Mesothelial cell of epicardium (in vitro differentiated cells): ENCODE data around the gene AP3S2. TPM values are rescaled to one million over a fixed set of nuclear protein-coding genes. Genes with fewer than 3 reads are reported as not detected.

Source experiments
- DNase-seq, 2 experiments: peaks; one replicate each; pipeline ENCODE4 v3.0.0; 2021; ENCODE audit warnings: low spot score in 2 of 2; ENCODE audit not compliant: unreplicated experiment in 2 of 2
- H3K27ac Mint-ChIP-seq: 2 replicates; pipeline ENCODE4 v1.8.0; 2021; ENCODE audit warnings: mixed read lengths
- H3K27me3 Mint-ChIP-seq: 2 replicates; pipeline ENCODE4 v1.8.0; 2021; ENCODE audit warnings: low read depth, mixed read lengths
- H3K36me3 Mint-ChIP-seq: 2 replicates; pipeline ENCODE4 v1.8.0; 2021; ENCODE audit warnings: mixed read lengths
- H3K4me1 Mint-ChIP-seq: 2 replicates; pipeline ENCODE4 v1.8.0; 2021; ENCODE audit warnings: mixed read lengths
- H3K4me3 Mint-ChIP-seq: 2 replicates; pipeline ENCODE4 v1.8.0; 2021; ENCODE audit warnings: mild to moderate bottlenecking, moderate library complexity, mixed read lengths
- H3K9me3 Mint-ChIP-seq: 2 replicates; pipeline ENCODE4 v1.8.0; 2021; ENCODE audit warnings: mixed read lengths
- microRNA-seq: library from miRNA; unstranded; fragments of <30 nt; microRNA quantifications from one replicate; pipeline ENCODE4 v1.2.0, GENCODE V29; 2021; ENCODE audit warnings: inconsistent platforms, mixed read lengths
- total RNA-seq: library from RNA; stranded (reverse); gene quantifications from 3 replicates; pipeline ENCODE4 v1.2.1, GENCODE V29; 2021
- TF ChIP-seq, protein P1 (sequence below): fragments of 200-600 bp; sonication (generic); IDR thresholded peaks from one replicate; pipeline ENCODE4 v1.5.0; 2021; ENCODE audit warnings: antibody characterized with exemption; ENCODE audit not compliant: unreplicated experiment

The AP3S2 gene
- total RNA-seq, 1 donor from 2014 or later: 28.3 TPM

GRCh38 chr15:89781891-89782618 is 111.7 kb downstream of the AP3S2 start:
- no peak for DNase-seq
- Mint-ChIP-seq H3K4me1 (peaks cover 31% of the 10 kb centered on the region), H3K9me3 (peaks cover 6% of the 10 kb centered on the region), H3K36me3 (no peaks in the 10 kb centered on the region), H3K27ac (peak overlapping the region; percentile 8), H3K4me3 (no peak overlapping the region), H3K27me3 (no peaks in the 10 kb centered on the region)
- TF ChIP-seq, protein P1, sequence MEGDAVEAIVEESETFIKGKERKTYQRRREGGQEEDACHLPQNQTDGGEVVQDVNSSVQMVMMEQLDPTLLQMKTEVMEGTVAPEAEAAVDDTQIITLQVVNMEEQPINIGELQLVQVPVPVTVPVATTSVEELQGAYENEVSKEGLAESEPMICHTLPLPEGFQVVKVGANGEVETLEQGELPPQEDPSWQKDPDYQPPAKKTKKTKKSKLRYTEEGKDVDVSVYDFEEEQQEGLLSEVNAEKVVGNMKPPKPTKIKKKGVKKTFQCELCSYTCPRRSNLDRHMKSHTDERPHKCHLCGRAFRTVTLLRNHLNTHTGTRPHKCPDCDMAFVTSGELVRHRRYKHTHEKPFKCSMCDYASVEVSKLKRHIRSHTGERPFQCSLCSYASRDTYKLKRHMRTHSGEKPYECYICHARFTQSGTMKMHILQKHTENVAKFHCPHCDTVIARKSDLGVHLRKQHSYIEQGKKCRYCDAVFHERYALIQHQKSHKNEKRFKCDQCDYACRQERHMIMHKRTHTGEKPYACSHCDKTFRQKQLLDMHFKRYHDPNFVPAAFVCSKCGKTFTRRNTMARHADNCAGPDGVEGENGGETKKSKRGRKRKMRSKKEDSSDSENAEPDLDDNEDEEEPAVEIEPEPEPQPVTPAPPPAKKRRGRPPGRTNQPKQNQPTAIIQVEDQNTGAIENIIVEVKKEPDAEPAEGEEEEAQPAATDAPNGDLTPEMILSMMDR: no peak

GRCh38 chr15:89781055-89781454 is 112.7 kb downstream of the AP3S2 start:
- no peak overlapping the region for H3K4me3 Mint-ChIP-seq
- H3K9me3 Mint-ChIP-seq: peaks cover 5% of the 10 kb centered on the region
- TF ChIP-seq, protein P1: no peak
- H3K4me1 Mint-ChIP-seq: peaks cover 32% of the 10 kb centered on the region
- no peak overlapping the region for H3K27ac Mint-ChIP-seq
- DNase-seq: no peak
- no peaks in the 10 kb centered on the region for H3K27me3 Mint-ChIP-seq
- H3K36me3 Mint-ChIP-seq: no peaks in the 10 kb centered on the region

DNA sequence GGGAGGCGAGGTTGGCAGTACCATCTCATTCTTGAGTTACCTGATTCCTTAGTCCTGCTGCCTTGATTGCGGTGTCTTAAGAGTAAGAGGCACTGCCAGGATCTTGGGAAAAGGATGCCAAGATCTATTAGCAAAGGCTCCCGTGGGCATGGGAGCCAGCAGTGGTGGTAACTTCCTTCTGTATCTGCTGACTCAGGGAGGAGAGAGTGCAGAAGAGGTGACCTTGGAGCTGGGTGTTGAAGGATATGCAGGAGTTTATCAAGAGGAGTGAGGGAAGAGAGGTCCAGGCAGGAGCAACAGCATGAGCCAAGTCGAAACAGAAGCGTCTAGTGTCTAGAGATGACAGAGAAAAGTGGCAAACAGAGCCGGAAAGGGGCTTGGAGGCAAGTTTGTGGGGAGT is 113.2 kb downstream of the AP3S2 start:
- Mint-ChIP-seq H3K27me3 (no peaks in the 10 kb centered on the region), H3K9me3 (peaks cover under 1% of the 10 kb centered on the region), H3K4me1 (peaks cover 31% of the 10 kb centered on the region), H3K27ac (no peak overlapping the region), H3K4me3 (no peak overlapping the region), H3K36me3 (no peaks in the 10 kb centered on the region)
- DNase-seq: no peak
- TF ChIP-seq, protein P1: no peak

Small RNAs within 50 kb of the gene (microRNA-seq; reads per million reads assigned to microRNA genes)
- not detected for gene MIR5009
- not detected for gene MIR5094

Other genes with a start within 250 kb of the AP3S2 start
- 26.5 to 30.1 TPM (median 26.6 TPM) in 3 replicates for gene KIF7, start 238.5 kb downstream of the AP3S2 start, total RNA-seq
- gene PLIN1, start 214.6 kb downstream of the AP3S2 start, total RNA-seq: 0.27 to 0.58 TPM (median 0.31 TPM) in 3 replicates
- 6.3 to 7.3 TPM (median 6.5 TPM) in 3 replicates for gene PEX11A, start 203.2 kb downstream of the AP3S2 start, total RNA-seq
- gene WDR93, start 203.2 kb downstream of the AP3S2 start, total RNA-seq: 0.34 to 0.54 TPM (median 0.40 TPM) in 3 replicates
- 0.18 to 0.89 TPM in 2 of 3 replicates, not detected in the other for gene MESP1, start 142.7 kb downstream of the AP3S2 start, total RNA-seq
- 0.29 TPM in 1 of 3 replicates, not detected in the others for gene MESP2, start 117.7 kb downstream of the AP3S2 start, total RNA-seq
- gene ANPEP, start 79.1 kb downstream of the AP3S2 start, total RNA-seq: 12.5 to 16.3 TPM (median 15.8 TPM) in 3 replicates
- gene ARPIN, start 19.0 kb upstream of the AP3S2 start, total RNA-seq: 26.4 to 29.2 TPM (median 26.4 TPM) in 3 replicates
- 30.3 to 31.7 TPM (median 30.4 TPM) in 3 replicates for gene ZNF710, start 107.3 kb upstream of the AP3S2 start, total RNA-seq
- 126 to 132 TPM (median 127 TPM) in 3 replicates for gene IDH2, start 208.5 kb upstream of the AP3S2 start, total RNA-seq